Ishikawa (cell line): ENCODE results near the gene AARSD1.

Source experiments
- CEBPB ChIP-seq: IDR thresholded peaks from 2 replicates; pipeline ENCODE4 v1.6.1; 2012
- CREB1 ChIP-seq: IDR thresholded peaks from 2 replicates; pipeline ENCODE4 v1.6.1; 2012; ENCODE audit warnings: low read depth
- EGR1 ChIP-seq: IDR thresholded peaks from 2 replicates; pipeline ENCODE4 v1.6.1; 2012
- EP300 ChIP-seq: IDR thresholded peaks from 2 replicates; pipeline ENCODE4 v1.6.1; 2012; ENCODE audit warnings: borderline replicate concordance
- FOXM1 ChIP-seq: IDR thresholded peaks from 2 replicates; pipeline ENCODE4 v1.6.1; 2012; ENCODE audit warnings: low read depth, borderline replicate concordance
- NFIC ChIP-seq: IDR thresholded peaks from 2 replicates; pipeline ENCODE4 v1.6.1; 2012
- RAD21 ChIP-seq: IDR thresholded peaks from 2 replicates; pipeline ENCODE4 v1.6.1; 2012; ENCODE audit warnings: low read depth
- TAF1 ChIP-seq: IDR thresholded peaks from 2 replicates; pipeline ENCODE4 v1.6.1; 2012; ENCODE audit warnings: low read depth, mild to moderate bottlenecking
- TCF12 ChIP-seq: IDR thresholded peaks from 2 replicates; pipeline ENCODE4 v1.6.1; 2012; ENCODE audit warnings: low read depth
- TEAD4 ChIP-seq: IDR thresholded peaks from 2 replicates; pipeline ENCODE4 v1.6.1; 2012
- YY1 ChIP-seq: IDR thresholded peaks from 2 replicates; pipeline ENCODE4 v1.6.1; 2012; ENCODE audit warnings: low read depth
- ZBTB7A ChIP-seq: IDR thresholded peaks from 2 replicates; pipeline ENCODE4 v1.6.1; 2012; ENCODE audit warnings: low read depth
- TF ChIP-seq, protein P1 (sequence below): IDR thresholded peaks from 2 replicates; pipeline ENCODE4 v1.6.1; 2012
- TF ChIP-seq, protein P2 (sequence below): IDR thresholded peaks from 2 replicates; pipeline ENCODE4 v1.6.1; 2012; ENCODE audit warnings: low read depth, mild to moderate bottlenecking
- TF ChIP-seq, protein P3 (sequence below): IDR thresholded peaks from 2 replicates; pipeline ENCODE4 v1.6.1; 2012

The AARSD1 gene, protein sequence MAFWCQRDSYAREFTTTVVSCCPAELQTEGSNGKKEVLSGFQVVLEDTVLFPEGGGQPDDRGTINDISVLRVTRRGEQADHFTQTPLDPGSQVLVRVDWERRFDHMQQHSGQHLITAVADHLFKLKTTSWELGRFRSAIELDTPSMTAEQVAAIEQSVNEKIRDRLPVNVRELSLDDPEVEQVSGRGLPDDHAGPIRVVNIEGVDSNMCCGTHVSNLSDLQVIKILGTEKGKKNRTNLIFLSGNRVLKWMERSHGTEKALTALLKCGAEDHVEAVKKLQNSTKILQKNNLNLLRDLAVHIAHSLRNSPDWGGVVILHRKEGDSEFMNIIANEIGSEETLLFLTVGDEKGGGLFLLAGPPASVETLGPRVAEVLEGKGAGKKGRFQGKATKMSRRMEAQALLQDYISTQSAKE

DNA sequence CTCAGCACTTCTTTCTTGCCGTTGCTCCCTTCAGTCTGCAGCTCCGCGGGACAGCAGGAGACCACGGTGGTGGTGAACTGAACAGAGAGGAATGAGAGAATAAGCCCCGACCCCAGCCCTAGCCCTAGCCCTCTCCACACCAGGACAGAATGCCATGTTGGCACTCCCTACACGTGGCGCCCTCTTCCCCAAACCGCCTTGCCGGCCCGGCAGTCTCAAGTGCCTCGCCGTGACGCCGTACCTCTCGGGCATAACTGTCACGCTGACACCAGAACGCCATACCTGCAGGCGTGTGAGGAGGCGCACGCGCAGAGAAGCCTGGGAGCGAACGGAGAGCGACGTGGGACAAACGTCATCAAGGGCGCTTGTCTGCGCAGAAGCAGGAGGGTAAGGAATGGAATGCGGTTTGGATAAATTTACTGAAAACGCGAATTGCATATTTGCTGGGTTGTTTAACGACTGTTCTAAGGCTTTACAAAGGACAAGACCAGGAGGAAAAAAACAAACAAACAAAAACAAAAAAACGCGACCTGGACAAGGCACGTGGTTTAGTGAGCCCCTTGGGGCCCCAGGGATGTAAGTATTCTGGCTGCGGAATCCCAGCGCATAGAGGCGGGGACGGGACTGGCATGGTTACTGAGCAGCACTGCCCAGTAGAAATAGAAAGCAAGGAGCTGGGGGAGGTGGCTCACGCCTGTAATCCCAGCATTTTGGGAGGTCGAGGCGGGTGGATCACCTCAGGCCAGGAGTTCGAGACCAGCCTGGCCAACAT is at the start of gene AARSD1:
Gene AARSD1 (minus strand): TSS at position 294 of the 772 bp plus-strand sequence. CDS start 14 bp downstream, at position 280.
- TF ChIP-seq EP300 (0 out of 2 replicates have a peak, but pooled peaks have one; percentile 15), YY1 (peak; percentile 94), FOXM1 (no peak), NFIC (no peak), TCF12 (peak; percentile 53; the same call in 1 of the 2 replicates), TEAD4 (peak; percentile 75), RAD21 (no peak), CREB1 (peak; percentile 89), CEBPB (no peak), EGR1 (no peak), ZBTB7A (0 out of 2 replicates have a peak, but pooled peaks have one; percentile 28), TAF1 (peak; percentile 87)
- TF ChIP-seq, protein P1, sequence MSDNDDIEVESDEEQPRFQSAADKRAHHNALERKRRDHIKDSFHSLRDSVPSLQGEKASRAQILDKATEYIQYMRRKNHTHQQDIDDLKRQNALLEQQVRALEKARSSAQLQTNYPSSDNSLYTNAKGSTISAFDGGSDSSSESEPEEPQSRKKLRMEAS, result peak; percentile 97
- TF ChIP-seq, protein P2, sequence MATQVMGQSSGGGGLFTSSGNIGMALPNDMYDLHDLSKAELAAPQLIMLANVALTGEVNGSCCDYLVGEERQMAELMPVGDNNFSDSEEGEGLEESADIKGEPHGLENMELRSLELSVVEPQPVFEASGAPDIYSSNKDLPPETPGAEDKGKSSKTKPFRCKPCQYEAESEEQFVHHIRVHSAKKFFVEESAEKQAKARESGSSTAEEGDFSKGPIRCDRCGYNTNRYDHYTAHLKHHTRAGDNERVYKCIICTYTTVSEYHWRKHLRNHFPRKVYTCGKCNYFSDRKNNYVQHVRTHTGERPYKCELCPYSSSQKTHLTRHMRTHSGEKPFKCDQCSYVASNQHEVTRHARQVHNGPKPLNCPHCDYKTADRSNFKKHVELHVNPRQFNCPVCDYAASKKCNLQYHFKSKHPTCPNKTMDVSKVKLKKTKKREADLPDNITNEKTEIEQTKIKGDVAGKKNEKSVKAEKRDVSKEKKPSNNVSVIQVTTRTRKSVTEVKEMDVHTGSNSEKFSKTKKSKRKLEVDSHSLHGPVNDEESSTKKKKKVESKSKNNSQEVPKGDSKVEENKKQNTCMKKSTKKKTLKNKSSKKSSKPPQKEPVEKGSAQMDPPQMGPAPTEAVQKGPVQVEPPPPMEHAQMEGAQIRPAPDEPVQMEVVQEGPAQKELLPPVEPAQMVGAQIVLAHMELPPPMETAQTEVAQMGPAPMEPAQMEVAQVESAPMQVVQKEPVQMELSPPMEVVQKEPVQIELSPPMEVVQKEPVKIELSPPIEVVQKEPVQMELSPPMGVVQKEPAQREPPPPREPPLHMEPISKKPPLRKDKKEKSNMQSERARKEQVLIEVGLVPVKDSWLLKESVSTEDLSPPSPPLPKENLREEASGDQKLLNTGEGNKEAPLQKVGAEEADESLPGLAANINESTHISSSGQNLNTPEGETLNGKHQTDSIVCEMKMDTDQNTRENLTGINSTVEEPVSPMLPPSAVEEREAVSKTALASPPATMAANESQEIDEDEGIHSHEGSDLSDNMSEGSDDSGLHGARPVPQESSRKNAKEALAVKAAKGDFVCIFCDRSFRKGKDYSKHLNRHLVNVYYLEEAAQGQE, result no peak
- TF ChIP-seq, protein P3, sequence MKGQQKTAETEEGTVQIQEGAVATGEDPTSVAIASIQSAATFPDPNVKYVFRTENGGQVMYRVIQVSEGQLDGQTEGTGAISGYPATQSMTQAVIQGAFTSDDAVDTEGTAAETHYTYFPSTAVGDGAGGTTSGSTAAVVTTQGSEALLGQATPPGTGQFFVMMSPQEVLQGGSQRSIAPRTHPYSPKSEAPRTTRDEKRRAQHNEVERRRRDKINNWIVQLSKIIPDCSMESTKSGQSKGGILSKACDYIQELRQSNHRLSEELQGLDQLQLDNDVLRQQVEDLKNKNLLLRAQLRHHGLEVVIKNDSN, result peak; percentile 28; the same call in 1 of the 2 replicates

DNA sequence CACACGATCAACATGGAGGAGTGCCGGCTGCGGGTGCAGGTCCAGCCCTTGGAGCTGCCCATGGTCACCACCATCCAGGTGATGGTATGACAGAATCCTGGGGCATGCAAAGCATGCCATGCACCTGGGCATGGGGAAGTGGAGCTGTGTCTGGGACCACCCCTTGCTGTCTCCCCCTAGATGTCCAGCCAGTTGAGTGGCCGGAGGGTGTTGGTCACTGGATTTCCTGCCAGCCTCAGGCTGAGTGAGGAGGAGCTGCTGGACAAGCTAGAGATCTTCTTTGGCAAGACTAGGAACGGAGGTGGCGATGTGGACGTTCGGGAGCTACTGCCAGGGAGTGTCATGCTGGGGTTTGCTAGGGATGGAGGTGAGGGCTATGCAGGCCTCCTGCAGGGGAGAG is 49.0 kb upstream of the AARSD1 start:
- TF ChIP-seq TCF12 (no peak), CREB1 (no peak), TEAD4 (no peak), EGR1 (no peak), TAF1 (no peak), RAD21 (no peak), FOXM1 (no peak), ZBTB7A (no peak), EP300 (no peak)
- TF ChIP-seq, protein P3, result no peak
- TF ChIP-seq, protein P1, result no peak

DNA sequence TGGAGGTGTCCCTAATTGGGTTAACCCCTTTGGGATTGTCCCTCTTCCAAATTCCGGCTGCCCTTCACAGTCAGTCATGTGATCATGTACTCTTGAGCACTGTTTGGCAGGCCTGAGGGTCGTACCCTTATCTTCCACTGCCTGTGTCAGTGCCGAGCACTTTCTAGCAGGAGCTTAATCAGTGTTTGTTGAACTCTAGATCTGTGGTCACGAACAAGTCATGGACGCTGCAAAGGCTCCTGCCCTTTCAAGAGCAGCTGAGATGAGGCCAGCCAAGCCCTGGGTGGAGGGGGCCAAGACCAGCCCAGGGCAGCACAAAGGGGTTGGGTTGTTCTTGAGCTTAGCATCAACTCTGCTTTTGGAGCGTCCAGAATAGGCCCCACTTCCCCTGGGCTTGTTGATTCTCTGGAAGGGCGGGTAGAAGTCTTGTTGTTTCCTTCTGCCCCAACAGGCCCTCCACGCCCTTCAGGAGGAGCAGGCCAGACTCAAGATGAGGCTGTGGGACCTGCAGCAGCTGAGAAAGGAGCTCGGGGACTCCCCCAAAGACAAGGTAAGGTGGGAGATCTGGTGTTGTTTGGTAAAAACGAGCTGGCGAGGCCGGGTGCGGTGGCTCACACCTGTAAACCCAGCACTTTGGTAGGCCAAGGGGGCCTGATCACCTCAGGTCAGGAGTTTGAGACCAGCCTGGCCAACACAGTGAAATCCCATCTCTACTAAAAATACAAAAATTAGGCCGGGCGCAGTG is 47.6 kb upstream of the AARSD1 start:
- TF ChIP-seq TAF1 (no peak), NFIC (no peak), FOXM1 (no peak), CEBPB (no peak), TEAD4 (no peak), CREB1 (no peak), RAD21 (no peak), TCF12 (no peak), EP300 (no peak), EGR1 (no peak), YY1 (no peak), ZBTB7A (no peak)
- TF ChIP-seq, protein P3, result no peak
- TF ChIP-seq, protein P1, result no peak
- TF ChIP-seq, protein P2, result no peak
